Skeletal muscle tissue (tissue), 4 donors: ENCODE data around the gene MET. TPM values are rescaled to one million over a fixed set of nuclear protein-coding genes. Genes with fewer than 3 reads are reported as not detected.

Source experiments
- H3K27ac ChIP-seq: one replicate; pipeline ENCODE4 v1.7.0; 2013; ENCODE audit warnings: mild to moderate bottlenecking, low read depth, low read length, inconsistent platforms
- H3K27me3 ChIP-seq, 3 donors: one replicate each; pipeline ENCODE4 v1.7.0; 2013; ENCODE audit warnings: low read length in 3 of 3; ENCODE audit not compliant: control insufficient read depth in 3 of 3, insufficient read depth in 3 of 3
- H3K36me3 ChIP-seq, 3 donors: one replicate each; pipeline ENCODE4 v1.7.0; 2013; ENCODE audit warnings: low read length in 3 of 3; ENCODE audit not compliant: control insufficient read depth in 3 of 3, insufficient read depth in 3 of 3
- H3K4me1 ChIP-seq, 3 donors: one replicate each; pipeline ENCODE4 v1.7.0; 2013; ENCODE audit warnings: low read length in 3 of 3, mild to moderate bottlenecking in 3 of 3; ENCODE audit not compliant: control insufficient read depth in 3 of 3, insufficient read depth in 3 of 3
- H3K4me3 ChIP-seq, 3 donors: one replicate each; pipeline ENCODE4 v1.7.0; 2013; ENCODE audit warnings: low read length in 3 of 3
- H3K9ac ChIP-seq, 3 donors: one replicate each; pipeline ENCODE4 v1.7.0; 2013; ENCODE audit warnings: low read length in 3 of 3, mild to moderate bottlenecking in 3 of 3, moderate library complexity in 2 of 3, low read depth in 1 of 3
- H3K9me3 ChIP-seq, 3 donors: one replicate each; pipeline ENCODE4 v1.7.0; 2013; ENCODE audit warnings: low read length in 3 of 3; ENCODE audit not compliant: control insufficient read depth in 3 of 3
- total RNA-seq: library from RNA; depleted of rRNA; stranded (reverse); fragments of >200 nt; gene quantifications from one replicate; pipeline ENCODE4 v1.2.3, GENCODE V29; 2014
- donor health status: Osteomylitis.

MET gene
- total RNA-seq, 1 donor from 2014 or later: 26.1 TPM

- Histone ChIP-seq H3K36me3 (no peaks in the 10 kb centered on the region), H3K4me3 (no peak overlapping the region), H3K4me1 (peaks cover 3 to 30% (median 15%) of the 10 kb centered on the region in 3 donors), H3K27me3 (peaks cover 0 to 5% (median 0%) of the 10 kb centered on the region in 3 donors), H3K9ac (no peak overlapping the region), H3K9me3 (no peaks in the 10 kb centered on the region), H3K27ac (no peak overlapping the region)
Observed at GRCh38 chr7:116675812-116676355, 3.9 kb downstream of the MET start.

- H3K9me3 ChIP-seq: no peaks in the 10 kb centered on the region
- H3K36me3 ChIP-seq: no peaks in the 10 kb centered on the region
- H3K4me3 ChIP-seq: no peak overlapping the region
- no peaks in the 10 kb centered on the region for H3K27me3 ChIP-seq
- no peak overlapping the region for H3K27ac ChIP-seq
- H3K9ac ChIP-seq: no peak overlapping the region
- peaks cover 2 to 22% (median 11%) of the 10 kb centered on the region in 3 donors for H3K4me1 ChIP-seq
Observed at GRCh38 chr7:116678780-116679179, 6.8 kb downstream of the MET start.

- Histone ChIP-seq H3K4me3 (no peak overlapping the region), H3K4me1 (peaks cover 2 to 20% (median 9%) of the 10 kb centered on the region in 3 donors), H3K27me3 (no peaks in the 10 kb centered on the region), H3K36me3 (no peaks in the 10 kb centered on the region), H3K9ac (no peak overlapping the region), H3K9me3 (no peaks in the 10 kb centered on the region), H3K27ac (no peak overlapping the region)
Observed at GRCh38 chr7:116679500-116679899, 7.5 kb downstream of the MET start.

GRCh38 chr7:116683786-116684185 is 11.8 kb downstream of the MET start:
- no peak overlapping the region for H3K9ac ChIP-seq
- no peak overlapping the region for H3K27ac ChIP-seq
- no peaks in the 10 kb centered on the region for H3K27me3 ChIP-seq
- H3K9me3 ChIP-seq: no peaks in the 10 kb centered on the region
- H3K4me3 ChIP-seq: no peak overlapping the region
- no peaks in the 10 kb centered on the region for H3K36me3 ChIP-seq
- peaks cover 4 to 14% (median 6%) of the 10 kb centered on the region in 3 donors for H3K4me1 ChIP-seq

- Histone ChIP-seq H3K27me3 (no peaks in the 10 kb centered on the region), H3K4me1 (peaks cover 8 to 20% (median 9%) of the 10 kb centered on the region in 3 donors), H3K9me3 (no peaks in the 10 kb centered on the region), H3K27ac (no peak overlapping the region), H3K9ac (no peak overlapping the region), H3K4me3 (no peak overlapping the region), H3K36me3 (no peaks in the 10 kb centered on the region)
Observed at GRCh38 chr7:116686033-116686432, 14.0 kb downstream of the MET start.

- Histone ChIP-seq H3K4me1 (peaks cover 8 to 25% (median 13%) of the 10 kb centered on the region in 3 donors), H3K9me3 (no peaks in the 10 kb centered on the region), H3K27ac (no peak overlapping the region), H3K27me3 (no peaks in the 10 kb centered on the region), H3K36me3 (no peaks in the 10 kb centered on the region), H3K9ac (no peak overlapping the region), H3K4me3 (no peak overlapping the region)
Observed at GRCh38 chr7:116686812-116687419, 14.9 kb downstream of the MET start.

- Histone ChIP-seq H3K27me3 (no peaks in the 10 kb centered on the region), H3K9ac (no peak overlapping the region), H3K4me1 (peaks cover 8 to 25% (median 13%) of the 10 kb centered on the region in 3 donors), H3K4me3 (no peak overlapping the region), H3K9me3 (no peaks in the 10 kb centered on the region), H3K36me3 (no peaks in the 10 kb centered on the region), H3K27ac (peak overlapping the region; percentile 2)
Observed at GRCh38 chr7:116687801-116688201, 15.8 kb downstream of the MET start.

- Histone ChIP-seq H3K9me3 (no peaks in the 10 kb centered on the region), H3K27ac (no peak overlapping the region), H3K4me3 (no peak overlapping the region), H3K4me1 (peaks cover 8 to 25% (median 15%) of the 10 kb centered on the region in 3 donors), H3K9ac (no peak overlapping the region), H3K27me3 (no peaks in the 10 kb centered on the region), H3K36me3 (no peaks in the 10 kb centered on the region)
Observed at GRCh38 chr7:116689790-116690259, 17.8 kb downstream of the MET start.

GRCh38 chr7:116691664-116692063 is 19.7 kb downstream of the MET start:
- Histone ChIP-seq H3K36me3 (peaks cover 0 to 4% (median 0%) of the 10 kb centered on the region in 3 donors), H3K9me3 (no peaks in the 10 kb centered on the region), H3K27me3 (no peaks in the 10 kb centered on the region), H3K4me3 (no peak overlapping the region), H3K9ac (no peak overlapping the region), H3K4me1 (peaks cover 8 to 30% (median 15%) of the 10 kb centered on the region in 3 donors), H3K27ac (no peak overlapping the region)
